WERI-Rb-1 (cell line): Measurements from ENCODE around the gene SPTBN5.

ENCODE experiments used
- DNase-seq: peaks from one replicate; pipeline ENCODE4 v3.0.0-alpha.2; 2020
- H3K27ac ChIP-seq: fragments of 250-450 bp; sonication (Bioruptor Pico); 2 replicates; pipeline ENCODE4 v1.5.1; 2020; ENCODE audit warnings: mild to moderate bottlenecking, moderate library complexity
- H3K27me3 ChIP-seq: fragments of 250-450 bp; sonication (Bioruptor Pico); 2 replicates; pipeline ENCODE4 v1.5.1; 2021; ENCODE audit warnings: mild to moderate bottlenecking, low read depth, moderate library complexity; ENCODE audit not compliant: insufficient read depth, severe bottlenecking
- H3K36me3 ChIP-seq: fragments of 250-450 bp; sonication (Bioruptor Pico); 2 replicates; pipeline ENCODE4 v1.5.1; 2020; ENCODE audit warnings: mild to moderate bottlenecking, moderate library complexity
- H3K4me3 ChIP-seq: 2 replicates; pipeline ENCODE4 v1.5.1; 2011; ENCODE audit warnings: low read depth, mild to moderate bottlenecking, control low read depth, low read length
- H3K9me3 ChIP-seq: fragments of 250-450 bp; sonication (Bioruptor Pico); 2 replicates; pipeline ENCODE4 v1.5.1; 2021; ENCODE audit warnings: mild to moderate bottlenecking, moderate library complexity; ENCODE audit not compliant: severe bottlenecking
- TF ChIP-seq, protein P1 (sequence below): IDR thresholded peaks from 2 replicates; pipeline ENCODE4 v1.5.1; 2011; ENCODE audit warnings: low read depth, mild to moderate bottlenecking, control low read depth, inconsistent platforms, low read length

SPTBN5 gene

DNA sequence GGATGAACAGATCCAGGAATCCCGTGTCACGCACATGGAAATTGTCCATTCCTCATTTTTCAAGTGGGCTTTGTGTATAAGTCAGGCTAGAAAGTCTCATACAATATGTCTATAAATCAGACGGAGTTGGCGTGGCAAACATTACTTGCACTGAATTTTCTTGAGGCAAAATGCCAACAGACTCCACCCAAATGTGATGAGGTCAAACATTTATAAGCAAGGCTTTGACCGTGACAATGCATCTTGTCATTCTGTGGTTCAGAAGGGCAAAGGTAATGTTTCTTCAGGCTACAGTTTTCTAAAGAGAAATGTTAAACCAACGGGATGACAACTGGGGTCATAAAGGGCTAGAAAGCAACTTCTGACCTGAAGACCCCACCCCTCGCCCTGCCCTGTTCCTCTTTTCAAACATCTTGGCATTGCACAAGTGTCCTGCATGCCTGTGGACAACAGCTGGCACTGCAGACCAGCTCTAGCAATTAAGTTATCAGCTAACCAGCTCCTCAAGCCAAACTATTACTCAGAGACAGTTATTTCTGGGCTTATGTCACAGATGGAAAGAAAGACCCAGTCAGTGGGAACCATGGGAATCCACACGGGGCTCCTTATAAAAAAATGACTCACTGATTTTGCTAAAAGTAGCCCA lies 36.5 kb upstream of the SPTBN5 start:
- Histone ChIP-seq H3K27me3 (no peaks in the 10 kb centered on the region), H3K36me3 (no peaks in the 10 kb centered on the region), H3K27ac (no peak overlapping the region), H3K4me3 (no peak overlapping the region), H3K9me3 (no peaks in the 10 kb centered on the region)
- no peak for DNase-seq
- TF ChIP-seq, protein P1, sequence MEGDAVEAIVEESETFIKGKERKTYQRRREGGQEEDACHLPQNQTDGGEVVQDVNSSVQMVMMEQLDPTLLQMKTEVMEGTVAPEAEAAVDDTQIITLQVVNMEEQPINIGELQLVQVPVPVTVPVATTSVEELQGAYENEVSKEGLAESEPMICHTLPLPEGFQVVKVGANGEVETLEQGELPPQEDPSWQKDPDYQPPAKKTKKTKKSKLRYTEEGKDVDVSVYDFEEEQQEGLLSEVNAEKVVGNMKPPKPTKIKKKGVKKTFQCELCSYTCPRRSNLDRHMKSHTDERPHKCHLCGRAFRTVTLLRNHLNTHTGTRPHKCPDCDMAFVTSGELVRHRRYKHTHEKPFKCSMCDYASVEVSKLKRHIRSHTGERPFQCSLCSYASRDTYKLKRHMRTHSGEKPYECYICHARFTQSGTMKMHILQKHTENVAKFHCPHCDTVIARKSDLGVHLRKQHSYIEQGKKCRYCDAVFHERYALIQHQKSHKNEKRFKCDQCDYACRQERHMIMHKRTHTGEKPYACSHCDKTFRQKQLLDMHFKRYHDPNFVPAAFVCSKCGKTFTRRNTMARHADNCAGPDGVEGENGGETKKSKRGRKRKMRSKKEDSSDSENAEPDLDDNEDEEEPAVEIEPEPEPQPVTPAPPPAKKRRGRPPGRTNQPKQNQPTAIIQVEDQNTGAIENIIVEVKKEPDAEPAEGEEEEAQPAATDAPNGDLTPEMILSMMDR, result no peak

DNA sequence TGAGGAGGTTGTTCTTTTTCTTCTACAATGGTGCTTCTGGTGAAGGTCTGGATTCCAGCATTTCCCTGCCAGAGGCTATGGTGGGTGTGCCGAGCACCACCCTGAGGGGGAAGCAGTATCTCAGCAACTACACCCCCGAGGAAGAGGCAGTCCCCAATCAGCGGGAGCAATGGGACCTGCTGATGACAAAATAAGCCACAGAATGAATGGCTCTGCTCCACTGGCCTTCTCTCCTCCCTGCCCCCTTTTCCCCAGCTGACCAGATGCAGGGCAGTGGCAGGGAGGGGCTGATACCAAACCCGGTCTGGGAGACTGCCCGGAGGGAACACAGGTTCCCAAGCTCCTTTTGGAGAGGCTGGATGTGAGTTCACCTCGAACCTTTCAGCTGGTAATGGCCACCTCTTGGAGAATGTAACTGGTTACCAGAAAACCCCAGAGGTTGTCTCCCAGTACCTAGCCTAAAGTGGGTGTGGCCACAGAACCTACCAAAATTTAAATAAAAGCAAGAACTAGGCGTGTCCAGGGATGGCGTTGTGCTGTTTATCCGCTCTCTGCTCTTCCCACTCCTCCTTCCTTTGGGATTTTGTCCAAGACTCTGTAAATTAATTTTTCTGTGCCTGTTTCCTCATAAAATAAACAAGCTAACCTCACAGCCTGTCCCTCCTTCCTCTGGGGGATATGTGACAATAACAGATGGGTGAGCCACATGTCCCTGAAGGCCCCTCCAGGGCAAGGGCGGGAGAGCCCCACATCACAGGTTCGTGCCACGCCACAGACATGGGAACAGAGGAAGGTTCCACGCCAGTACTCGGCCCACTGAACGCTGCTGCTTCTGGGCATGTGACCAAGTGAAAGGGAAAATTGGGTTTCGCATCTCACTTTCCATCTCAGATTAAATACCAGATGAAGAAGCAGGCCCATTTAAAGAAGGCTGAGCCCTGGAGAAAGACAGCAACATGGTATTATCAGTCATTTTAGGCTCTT lies 35.1 kb upstream of the SPTBN5 start:
- TF ChIP-seq, protein P1, result no peak
- Histone ChIP-seq H3K9me3 (no peaks in the 10 kb centered on the region), H3K27ac (no peak overlapping the region), H3K36me3 (no peaks in the 10 kb centered on the region), H3K27me3 (no peaks in the 10 kb centered on the region), H3K4me3 (no peak overlapping the region)
- no peak for DNase-seq

DNA sequence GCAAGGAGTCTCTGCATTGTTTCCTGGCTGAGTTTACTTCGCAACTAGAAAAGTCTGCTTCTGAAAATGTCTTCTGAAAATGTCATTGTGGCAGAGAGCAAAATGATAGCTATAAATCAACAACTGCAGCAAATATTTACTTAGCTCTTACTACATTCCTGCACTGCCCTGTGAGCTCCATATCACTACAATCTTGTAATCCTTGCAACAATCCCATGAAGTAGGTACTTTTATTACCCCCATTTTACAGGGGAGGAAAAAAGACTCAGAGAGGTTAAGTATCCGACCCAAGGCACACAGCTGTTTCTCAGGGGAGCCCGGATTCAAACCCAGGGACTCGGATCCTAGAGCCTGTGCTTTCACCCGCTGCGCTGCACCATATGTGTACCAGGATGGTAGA lies 34.2 kb upstream of the SPTBN5 start:
- H3K9me3 ChIP-seq, result no peaks in the 10 kb centered on the region
- H3K27ac ChIP-seq, result no peak overlapping the region
- TF ChIP-seq, protein P1, result no peak
- no peak overlapping the region for H3K4me3 ChIP-seq
- no peaks in the 10 kb centered on the region for H3K27me3 ChIP-seq
- no peaks in the 10 kb centered on the region for H3K36me3 ChIP-seq
- no peak for DNase-seq

DNA sequence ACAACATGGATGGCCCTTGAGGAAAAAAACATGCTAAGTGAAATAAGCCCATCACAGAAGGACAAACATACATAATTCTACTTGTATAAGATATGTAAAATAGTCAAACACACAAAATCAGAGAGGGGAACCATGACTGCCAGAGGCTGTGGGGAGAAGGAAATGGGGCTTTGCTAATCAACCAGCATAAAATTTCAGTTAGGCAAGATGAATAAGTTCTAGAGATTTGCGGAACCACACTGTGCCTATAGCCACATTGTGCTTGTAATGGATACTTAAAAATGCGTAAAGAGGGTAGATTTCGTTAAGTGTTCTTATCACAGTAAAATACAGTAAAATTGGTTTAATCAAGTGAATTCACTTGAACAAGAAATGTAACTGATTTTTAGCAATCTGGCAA lies 33.7 kb upstream of the SPTBN5 start:
- no peak overlapping the region for H3K4me3 ChIP-seq
- H3K36me3 ChIP-seq, result no peaks in the 10 kb centered on the region
- H3K9me3 ChIP-seq, result no peaks in the 10 kb centered on the region
- DNase-seq, result no peak
- H3K27me3 ChIP-seq, result no peaks in the 10 kb centered on the region
- TF ChIP-seq, protein P1, result no peak
- no peak overlapping the region for H3K27ac ChIP-seq

DNA sequence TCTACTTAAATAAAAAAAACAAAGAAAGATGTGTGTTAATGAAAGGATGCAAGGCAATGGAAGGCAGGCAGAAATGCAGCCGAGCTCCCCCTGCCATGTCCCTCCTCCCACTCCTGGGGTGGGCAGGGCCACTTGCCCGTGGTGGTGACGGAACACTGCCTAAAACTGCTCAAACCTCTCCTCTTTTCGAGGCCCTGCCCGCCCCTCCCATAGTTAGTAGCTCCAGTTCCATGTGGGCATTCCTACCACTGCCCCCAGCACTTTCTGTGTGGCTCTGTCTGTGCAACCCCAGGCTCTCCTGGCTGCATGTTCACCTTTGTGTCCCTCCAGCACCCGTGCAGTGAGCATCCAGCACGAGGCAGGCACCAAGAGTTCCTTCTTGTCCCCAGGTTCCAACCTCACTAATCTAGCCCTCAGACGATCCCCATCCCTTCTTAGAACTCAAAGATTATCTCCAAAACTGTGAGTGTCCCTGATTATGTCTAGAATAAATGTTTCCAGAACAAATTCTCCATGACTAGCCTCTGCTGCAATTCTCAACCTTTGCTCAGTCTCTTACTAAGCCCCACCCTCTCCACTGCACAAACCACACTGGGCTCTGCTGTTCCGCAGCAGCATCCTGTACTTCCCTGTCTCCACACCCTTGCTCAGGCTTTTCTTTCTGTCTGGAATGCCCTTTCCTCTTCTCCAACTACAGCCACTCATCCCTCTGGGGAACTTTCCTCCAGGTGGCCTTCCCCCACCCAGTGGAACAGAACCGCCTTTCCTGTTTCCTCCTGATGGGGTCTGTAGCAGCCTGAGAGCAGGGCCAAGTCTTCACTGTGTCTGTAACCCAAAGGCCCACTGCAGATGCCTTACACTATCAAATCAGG lies 32.6 kb upstream of the SPTBN5 start:
- DNase-seq, result no peak
- H3K4me3 ChIP-seq, result no peak overlapping the region
- TF ChIP-seq, protein P1, result no peak
- H3K9me3 ChIP-seq, result no peaks in the 10 kb centered on the region
- no peak overlapping the region for H3K27ac ChIP-seq
- no peaks in the 10 kb centered on the region for H3K36me3 ChIP-seq
- H3K27me3 ChIP-seq, result no peaks in the 10 kb centered on the region
